CD4-positive, alpha-beta T cell treated with Interleukin-12 subunit alpha and Interleukin-12 subunit beta, for 1 hour (primary cell): ENCODE data around the gene SH3RF2.
"Not testable (repeated sequence)": the region's sequence is repeated elsewhere in the genome, so short reads cannot be mapped to it uniquely, and the experiment has no call there.

Experiments
- DNase-seq: peaks from one replicate; pipeline ENCODE4 v3.0.0-alpha.2; 2020

The SH3RF2 gene

DNA sequence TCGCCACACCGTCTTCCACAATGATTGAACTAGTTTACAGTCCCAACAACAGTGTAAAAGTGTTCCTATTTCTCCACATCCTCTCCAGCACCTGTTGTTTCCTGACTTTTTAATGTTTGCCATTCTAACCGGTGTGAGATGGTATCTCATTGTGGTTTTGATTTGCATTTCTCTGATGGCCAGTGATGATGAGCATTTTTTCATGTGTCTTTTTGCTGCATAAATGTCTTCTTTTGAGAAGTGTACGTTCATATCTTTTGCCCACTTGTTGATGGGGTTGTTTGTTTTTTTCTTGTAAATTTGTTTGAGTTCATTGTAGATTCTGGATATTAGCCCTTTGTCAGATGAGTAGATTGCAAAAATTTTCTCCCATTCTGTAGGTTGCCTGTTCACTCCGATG is 74.1 kb downstream of the SH3RF2 start:
- DNase-seq: not testable (repeated sequence)

DNA sequence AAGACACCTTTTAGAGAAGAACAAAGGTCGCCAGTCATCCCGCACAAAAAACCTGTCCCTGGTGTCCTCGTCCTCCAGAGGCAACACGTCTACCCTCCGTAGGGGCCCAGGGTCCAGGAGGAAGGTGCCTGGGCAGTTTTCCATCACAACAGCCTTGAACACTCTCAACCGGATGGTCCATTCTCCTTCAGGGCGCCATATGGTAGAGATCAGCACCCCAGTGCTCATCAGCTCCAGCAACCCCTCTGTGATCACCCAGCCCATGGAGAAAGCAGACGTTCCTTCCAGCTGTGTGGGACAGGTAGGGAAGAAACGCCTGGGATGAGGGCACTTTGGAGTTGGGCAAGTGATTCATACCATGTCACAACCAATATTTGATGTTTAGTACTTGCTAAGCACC is 77.4 kb downstream of the SH3RF2 start:
- no peak for DNase-seq

DNA sequence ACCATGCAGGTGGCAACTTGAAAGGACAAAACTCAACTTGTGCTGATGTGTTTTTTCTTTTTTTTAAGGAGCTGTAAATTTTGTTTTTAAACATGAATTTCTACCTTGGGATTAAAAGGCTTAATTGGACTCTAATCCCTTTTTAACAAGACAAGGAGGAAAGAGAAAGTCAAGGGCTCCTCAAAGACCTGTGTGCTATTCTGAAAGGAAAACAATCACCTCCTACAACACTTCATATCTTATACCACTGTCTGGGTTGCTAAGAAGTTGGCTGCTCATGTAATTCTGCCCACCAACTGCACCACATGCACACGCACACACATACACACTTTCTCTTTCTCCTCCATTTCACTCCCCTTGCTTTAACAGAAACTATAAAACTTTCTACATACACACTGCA is 78.6 kb downstream of the SH3RF2 start:
- no peak for DNase-seq

DNA sequence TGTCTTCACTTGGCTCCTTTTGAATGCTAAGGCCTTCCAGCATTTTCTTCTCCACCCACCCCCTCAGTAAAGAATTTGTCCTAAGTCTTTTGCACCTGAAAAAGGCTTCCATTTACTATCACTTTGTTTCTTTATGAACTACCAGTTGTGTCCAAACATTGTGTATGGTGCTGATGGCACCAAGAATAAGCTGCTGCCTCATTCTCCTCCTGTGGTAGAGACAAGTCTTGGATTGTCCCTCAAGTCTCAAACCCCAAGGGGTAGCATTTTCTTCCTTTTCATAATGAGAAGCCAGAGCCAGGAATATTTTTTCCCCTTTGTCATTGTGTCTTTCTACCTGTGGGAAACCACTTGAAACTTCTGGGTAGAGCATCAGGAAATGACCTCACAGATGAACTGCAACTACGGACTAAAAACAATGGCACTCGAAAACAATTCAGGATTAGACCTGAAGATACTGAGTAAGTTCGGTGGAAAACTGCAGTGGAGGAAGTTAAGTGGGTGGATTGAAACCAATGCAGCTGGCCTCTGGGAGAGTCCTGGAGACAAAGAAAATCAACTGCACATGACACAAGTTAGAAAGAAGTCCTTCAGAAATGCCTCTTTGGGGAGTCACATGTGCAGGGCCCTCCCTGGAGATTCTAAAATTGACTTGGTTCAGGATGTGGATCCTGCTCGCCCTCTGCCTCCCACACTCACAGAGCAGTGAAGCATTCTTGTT is 80.5 kb downstream of the SH3RF2 start:
- no peak for DNase-seq

DNA sequence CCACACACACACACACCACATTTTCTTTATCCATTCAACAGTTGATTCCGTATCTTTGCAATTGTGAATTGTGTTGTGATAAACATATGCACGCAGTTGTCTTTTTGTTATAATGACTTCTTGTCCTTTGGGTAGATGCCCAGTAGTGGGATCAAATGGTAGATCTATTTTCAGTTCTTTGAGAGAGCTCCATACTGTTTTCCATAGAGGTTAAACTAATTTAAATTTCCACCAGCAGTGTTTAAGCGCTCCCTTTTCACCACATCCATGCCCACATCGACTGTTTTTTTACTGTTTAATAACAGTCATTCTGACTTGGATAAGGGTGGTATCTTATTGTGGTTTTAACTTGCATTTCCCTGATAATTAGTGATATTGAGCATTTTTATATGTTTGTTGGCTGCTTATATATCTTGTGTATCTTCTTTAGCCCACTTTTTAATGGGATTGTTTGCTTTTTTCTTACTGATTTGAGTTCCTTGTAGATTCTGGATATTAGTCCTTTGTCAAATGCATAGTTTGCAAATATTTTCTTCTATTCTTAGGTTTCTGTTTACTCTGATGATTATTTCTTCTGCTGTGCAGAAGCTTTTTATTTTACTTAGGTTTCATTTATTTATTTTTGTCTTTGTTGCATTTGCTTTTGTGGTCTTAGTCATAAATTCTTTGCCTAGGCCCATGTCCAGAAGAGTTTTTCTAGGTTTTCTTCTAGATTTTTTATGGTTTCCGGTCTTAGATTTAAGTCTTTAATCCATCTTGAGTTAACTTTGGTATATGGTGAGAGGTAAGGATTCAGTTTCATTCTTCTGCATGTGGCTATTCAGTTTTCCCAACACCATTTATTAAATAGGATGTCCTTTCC is 82.4 kb downstream of the SH3RF2 start:
- no peak for DNase-seq

DNA sequence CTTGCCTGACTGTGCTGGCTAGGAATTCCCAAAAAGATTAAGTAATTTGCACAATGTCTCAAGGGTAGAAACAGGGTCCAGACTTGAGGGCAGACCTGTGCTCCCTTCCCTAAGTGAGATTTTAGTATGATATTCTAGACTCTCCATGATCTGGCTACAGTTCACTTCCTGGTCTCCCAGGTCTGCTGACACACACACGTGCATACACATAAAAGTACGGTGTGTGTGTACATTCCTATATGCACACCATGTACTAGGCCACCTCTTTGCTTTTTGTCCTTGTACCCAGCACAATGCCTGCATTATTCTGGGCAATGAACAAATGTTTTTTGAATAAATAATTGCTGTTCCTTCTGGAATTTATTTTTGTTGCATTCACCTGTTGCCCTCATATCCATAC is 83.7 kb downstream of the SH3RF2 start:
- DNase-seq: no peak

DNA sequence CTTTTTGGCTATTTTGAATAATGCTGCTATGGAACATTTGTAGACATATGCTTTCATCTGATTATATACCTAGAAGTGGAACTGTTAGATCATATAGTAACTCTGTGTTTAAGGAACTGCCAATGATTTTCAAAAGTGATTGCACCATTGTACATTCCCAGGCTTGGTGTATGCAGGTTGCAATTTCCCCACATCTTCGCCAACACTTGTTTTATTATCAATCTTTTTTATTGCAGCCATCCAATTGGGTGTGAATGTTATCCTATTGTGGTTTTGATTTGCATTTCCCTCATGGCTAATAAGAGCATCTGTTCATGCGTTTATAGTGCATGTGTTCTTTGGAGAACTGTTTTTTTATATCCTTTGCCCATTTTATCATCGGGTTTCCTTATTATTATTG is 87.7 kb downstream of the SH3RF2 start:
- no peak for DNase-seq

DNA sequence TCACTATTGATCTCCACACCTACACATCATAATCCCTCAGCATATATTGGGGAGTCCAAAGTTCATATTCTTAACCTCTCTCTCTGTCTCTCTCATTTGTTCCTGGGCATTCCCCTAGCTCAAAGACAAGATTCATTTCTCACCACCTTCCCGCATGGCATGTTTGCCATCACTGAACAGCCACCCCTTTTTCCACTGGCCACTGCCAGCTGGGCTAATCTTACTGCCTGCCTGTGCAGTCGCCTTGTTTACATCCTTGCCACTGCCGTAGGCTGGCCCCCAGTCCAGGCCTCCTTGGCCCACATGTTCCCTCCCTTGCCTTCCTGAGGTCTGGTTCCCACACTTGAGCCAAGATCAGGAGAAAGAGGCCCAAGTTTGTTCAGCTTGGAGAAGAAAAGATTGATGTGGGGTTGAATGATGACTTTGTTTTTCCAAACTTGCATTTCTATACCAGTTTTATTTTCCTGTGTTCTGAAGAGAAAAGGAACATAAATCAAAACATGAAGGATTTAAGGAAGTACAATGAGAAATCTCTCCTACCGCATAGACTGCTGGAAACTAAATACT is 88.8 kb downstream of the SH3RF2 start:
- no peak for DNase-seq

DNA sequence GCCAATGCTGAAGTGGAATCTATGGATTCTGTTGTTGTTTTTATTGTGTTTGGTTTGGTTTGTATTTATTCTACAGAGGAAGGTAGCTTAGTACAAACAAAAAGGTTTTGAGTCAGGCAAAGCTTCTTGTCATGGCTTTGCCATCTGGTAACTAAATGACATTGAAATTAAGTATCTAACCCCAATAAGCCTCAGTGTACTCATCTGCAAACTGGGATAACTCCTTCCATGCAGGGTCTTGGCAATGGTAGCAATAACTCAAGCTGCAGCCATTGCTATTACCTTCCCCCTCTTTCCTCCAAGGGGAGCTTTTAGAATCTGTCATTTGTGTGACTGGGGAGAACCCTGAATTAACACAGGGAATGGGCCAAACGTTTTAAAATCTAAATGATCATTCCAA is 89.3 kb downstream of the SH3RF2 start:
- no peak for DNase-seq

DNA sequence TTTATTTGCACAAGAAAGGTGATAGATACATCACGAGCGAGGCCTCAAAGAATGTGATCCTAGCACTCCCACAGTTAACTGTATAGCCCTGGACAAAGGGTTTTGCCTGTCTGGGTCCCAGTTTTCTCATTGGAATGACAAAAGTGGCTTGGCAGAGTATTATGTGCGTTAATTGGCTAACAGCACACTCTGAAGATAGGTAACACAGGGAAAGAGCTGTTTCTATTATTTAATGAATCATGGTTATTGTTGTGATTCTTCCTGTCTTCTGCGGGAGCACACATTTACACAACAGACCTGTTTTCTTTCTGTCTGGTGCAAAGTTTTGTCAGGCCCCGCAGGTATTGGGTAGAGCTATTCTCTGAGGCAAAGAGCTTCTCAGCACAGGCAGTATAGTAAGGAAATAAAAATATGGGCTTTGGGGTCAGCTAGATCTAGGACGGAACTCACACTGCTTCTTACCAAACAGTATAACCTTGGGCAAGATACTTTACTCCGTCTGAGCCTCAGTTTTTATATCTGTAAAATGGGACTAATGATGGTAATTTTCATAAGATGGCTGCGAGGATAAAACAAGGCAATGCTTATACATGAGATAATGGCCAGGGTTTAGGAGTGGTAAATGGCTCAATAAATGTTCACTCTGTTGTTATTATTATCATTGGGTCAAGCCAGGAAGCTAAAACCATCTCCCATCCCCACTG is 90.1 kb downstream of the SH3RF2 start:
- DNase-seq: no peak

DNA sequence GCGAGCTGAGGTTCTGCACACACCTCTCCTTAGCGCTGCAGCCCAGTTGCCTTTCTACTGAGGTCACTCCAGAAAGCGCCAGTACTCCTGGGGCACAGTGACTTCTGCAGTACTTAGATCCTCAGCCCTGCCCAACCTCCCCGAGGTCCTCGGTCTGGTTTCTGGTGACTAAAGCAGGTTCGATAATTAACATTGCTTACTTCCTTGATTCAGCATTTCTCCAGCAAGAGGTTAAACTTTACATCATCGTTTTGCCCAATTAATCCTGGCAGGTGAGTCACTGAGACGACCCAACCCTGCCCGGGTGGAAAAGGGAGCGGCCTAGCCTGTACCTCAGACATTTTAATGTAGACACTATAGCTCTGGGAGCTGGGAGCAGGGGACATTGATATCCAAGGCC is 91.4 kb downstream of the SH3RF2 start:
- DNase-seq: no peak

DNA sequence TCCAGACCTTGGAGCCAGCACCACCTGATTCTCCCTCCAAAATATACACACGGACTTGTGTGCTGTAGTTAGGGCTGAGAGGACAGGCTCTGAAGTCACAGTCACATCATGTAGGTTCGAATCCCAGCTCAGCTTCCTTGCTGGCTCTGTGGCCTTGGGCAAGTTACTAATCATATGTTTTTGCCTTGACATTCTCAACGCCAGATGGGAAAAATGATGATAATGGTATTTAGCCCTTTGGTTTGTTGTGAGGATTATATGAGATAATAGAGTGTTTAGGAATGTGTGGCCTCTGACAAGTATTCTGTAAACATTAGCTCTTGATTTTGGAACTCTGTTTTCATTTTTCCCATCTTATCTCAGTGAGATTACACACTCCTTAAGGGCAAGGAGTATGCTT is 96.5 kb downstream of the SH3RF2 start:
- DNase-seq: no peak

DNA sequence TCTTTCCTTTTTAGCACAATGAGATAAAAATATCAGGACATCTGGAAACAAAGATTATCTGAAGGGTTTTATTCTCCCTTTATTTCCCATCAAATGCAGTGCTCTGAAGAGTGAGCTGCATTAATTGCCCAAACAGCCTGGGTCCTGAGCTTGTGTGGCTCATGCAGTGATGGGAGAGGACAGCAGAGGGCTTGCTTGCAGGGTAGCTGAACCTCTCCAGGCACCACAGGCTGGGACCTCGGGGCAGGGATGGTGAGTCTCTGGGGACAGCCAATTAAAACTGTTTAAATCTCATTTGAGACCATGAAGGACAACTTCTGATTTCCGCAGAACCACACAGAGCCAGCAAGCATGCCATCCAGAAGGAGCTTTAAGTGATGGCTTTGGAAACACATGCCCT is 97.7 kb downstream of the SH3RF2 start:
- no peak for DNase-seq

DNA sequence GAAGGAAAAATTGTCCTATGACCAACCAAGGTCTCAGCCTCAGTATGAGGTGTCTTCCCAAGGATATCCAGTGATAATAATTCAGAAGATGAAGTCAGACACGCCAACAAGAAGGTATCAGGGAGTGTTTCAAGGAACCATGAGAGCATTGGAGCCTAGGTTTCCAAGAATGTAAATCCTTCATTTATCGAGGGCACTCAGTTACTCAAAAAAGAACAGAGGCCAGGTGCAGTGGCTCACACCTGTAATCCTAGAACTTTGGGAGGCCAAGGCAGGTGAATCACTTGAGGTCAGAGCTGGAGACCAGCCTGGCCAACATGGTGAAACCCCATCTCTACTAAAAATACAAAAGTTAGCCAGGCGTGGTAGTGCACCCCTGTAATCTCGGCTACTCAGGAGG is 98.2 kb downstream of the SH3RF2 start:
- DNase-seq: no peak

DNA sequence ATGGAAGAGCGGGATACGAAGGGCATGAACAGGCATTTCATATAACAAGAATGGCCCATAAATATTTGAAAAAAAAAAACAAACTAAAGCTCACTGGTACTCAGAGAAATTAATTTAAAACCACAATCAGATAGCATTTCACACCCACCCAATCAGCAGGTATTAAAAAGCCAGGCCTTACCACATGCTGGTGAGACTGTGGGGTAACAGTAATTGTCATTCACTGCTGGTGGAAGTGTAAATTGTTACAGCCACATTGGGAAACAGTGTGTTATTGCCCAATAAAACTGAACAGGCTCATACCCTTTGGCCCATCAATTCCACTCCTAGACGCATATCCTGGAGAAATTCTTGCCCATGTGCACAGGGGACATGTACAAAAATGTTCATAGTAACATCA is 103.0 kb downstream of the SH3RF2 start:
- no peak for DNase-seq

DNA sequence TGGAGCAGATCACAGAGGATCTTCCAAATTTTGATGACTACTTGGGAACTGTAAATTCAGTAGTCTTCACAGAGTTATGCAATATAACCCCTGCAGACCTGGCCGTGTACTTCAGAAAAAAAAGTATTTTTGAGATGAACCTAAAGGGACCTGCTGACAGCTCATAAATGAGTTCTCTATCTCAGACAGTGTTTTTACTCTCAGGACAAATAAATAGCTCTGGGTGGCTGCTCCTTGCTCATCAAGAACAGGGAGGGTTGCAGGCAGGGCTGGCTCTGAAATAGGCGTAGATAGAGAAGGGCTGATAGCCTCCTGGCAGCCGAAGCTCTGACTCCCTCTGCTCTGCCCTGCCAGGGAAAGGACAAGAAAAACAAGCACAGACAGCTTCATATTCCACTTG is 104.1 kb downstream of the SH3RF2 start:
- DNase-seq: no peak

DNA sequence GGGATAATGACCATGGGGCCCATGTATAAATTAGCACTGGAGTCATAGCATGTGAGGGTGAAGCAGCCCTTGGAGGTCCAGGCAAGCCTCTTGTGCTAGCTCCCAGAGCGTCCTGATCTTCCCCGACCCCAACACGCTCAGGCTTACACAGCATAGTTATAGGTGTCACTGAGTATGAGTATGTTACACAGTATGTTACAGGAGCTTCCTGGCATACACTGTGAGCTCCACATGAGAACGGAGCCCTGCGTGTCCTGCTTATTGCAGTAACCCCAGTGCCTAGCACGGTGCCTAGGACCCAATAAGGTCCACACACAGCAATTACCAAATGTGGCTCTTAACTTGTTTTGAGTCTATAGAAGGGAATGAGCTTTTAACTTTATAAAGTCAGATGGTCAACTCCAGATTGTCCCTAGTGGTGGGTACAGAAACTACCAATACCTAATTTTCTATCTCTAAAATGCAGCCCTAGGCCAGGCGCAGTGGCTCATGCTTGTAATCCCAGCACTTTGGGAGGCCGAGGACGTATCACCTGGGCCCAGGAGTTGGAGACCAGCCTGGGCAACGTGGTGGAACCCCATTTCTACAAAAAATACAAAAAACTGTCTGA is 104.9 kb downstream of the SH3RF2 start:
- no peak for DNase-seq

DNA sequence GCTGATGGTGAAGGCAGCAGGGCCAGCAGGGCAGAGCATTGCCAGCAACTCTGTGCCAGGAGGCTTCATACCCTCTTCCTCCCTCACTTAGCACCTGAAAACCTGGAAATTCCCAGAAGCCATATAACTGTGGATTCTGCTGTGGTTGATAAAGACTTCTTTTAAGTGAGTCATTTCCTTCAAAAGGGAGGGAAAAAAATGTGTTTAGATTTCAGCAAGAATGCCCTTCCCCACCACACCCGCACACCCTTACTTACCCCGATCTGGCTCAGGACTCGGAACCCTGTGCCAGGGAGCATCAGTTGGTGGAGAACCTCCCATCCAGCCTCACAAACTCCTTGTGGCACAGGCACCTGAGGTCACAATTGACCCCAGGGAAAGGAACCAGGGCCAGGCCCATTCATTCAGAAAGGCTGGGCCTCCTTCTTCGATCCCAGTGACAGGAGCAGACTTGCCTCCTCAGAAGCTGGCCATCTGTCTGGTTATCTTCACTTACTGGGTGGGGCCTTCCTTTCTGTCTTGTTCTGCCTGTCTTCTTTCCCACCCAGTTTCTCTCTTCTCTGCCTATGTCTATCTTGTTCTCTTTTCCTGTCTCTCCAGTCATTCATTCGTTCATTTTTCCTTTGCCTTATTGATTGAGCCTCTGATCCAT is 106.4 kb downstream of the SH3RF2 start:
- DNase-seq: no peak

DNA sequence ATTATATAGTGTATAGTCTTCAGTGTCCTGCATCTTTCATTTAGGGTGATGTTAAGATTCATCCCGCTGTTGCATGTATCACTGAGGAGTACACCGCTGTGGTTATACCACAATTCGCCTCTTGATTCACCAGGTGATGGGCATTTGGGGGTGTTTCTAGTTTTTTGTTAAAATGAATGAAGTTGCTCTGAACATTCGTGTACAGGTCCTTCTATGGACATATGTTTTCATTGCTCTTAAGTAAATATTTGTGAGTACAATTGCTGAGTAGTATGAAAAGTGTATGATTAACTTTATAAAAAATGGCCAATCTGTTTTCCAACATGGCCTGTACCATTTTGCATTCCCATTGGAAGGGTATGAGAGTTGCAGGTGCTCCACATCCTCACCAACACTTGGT is 107.3 kb downstream of the SH3RF2 start:
- DNase-seq: no peak

DNA sequence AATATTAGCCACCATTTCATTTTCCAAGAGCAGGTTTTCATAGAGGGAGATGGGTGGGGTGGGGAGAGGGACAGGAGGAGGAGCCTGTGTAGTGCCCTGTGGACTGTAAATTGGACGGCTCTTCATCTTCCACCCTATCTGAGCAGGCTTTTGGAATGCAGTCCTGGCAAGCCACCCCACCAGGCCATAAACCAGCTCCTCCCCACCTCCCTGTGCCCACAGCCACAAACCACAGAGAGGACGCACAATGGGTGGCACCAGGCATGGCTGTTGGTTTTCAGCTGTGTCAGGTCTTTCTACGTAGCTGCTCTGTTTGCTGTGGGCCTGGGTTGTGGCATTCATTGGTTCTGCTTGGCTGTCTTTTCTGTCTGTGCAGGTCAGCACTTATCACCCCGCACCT is 111.0 kb downstream of the SH3RF2 start:
- DNase-seq: no peak

DNA sequence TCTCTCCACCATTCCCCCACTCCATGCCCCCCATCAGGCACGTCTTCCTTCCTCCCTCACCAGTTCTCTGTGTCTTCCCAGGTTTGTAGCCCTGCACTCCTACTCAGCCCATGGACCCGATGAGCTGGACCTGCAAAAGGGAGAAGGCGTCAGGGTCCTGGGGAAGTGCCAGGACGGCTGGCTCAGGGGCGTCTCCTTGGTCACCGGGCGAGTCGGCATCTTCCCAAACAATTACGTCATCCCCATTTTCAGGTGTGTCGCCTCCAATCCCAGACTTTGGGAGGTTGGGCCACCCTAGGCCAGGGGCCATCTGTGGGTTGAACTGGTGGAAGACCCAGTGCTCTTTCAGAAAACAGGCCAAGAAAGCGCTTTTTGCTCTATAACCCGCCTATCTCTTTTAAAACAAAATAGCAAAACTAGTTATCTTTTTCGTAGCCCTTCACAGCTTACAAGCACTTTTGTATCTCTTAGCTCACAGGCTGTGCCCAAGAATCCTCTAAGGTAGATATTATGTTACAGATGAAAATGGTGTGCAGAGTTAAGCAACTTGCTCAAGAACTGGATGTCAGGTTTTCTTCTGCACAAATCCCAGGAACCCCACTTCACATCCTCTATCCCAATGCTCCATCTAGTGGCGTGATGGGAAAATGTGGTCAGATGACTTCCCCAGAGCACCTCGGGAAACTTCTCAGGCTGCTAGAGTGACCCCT is 112.8 kb downstream of the SH3RF2 start:
- no peak for DNase-seq

DNA sequence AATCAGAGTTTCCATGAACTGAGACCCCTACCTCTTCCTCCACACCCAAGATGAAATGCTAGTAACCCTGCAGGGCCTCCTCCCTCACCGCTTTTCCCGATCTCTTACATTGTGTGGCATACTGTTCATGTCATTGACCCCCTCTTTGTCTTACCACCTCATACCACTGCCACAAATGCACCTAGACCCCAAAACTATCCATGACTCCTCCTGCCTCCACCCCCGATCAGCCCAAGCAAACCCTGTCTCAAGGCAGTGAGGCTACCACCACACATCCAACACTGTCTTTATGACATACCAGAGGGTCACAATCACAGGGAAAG is 113.3 kb downstream of the SH3RF2 start:
- no peak for DNase-seq
